SK-N-SH treated with all-trans-retinoic acid at 6 μM for 48 hours (cell line): Measurements from ENCODE around the gene SH3PXD2A.

Experiments used
- ATAC-seq: fragments of 200-7000 bp; cut with Tn5 transposase; 3 replicates; pipeline ENCODE4 v1.9.1; 2020; ENCODE audit warnings: mild to moderate bottlenecking, moderate library complexity
- ARNTL ChIP-seq: fragments of 450-650 bp; formaldehyde crosslinking; IDR thresholded peaks from 2 replicates; pipeline ENCODE4 v1.5.0; 2020; ENCODE audit warnings: low read depth, mild to moderate bottlenecking, moderate library complexity, borderline replicate concordance
- BACH2 ChIP-seq: fragments of 250-450 bp; sonication (Bioruptor Pico); IDR thresholded peaks from 2 replicates; pipeline ENCODE4 v1.9.0; 2021; ENCODE audit warnings: mild to moderate bottlenecking, borderline replicate concordance
- CREB5 ChIP-seq: fragments of 250-450 bp; sonication (Bioruptor Pico); IDR thresholded peaks from 2 replicates; pipeline ENCODE4 v1.5.1; 2020; ENCODE audit warnings: low read depth, mild to moderate bottlenecking, moderate library complexity
- CSDC2 ChIP-seq: fragments of 250-450 bp; sonication (Bioruptor Pico); IDR thresholded peaks from 2 replicates; pipeline ENCODE4 v1.5.0; 2020; ENCODE audit warnings: mild to moderate bottlenecking, moderate library complexity
- CSRNP3 ChIP-seq: fragments of 250-450 bp; sonication (Bioruptor Pico); IDR thresholded peaks from 2 replicates; pipeline ENCODE4 v1.5.1; 2021; ENCODE audit warnings: mild to moderate bottlenecking, moderate library complexity
- ESRRG ChIP-seq: fragments of 250-450 bp; sonication (Bioruptor Pico); IDR thresholded peaks from 2 replicates; pipeline ENCODE4 v1.6.1; 2021; ENCODE audit warnings: mild to moderate bottlenecking
- GLIS3 ChIP-seq: fragments of 250-450 bp; sonication (Bioruptor Pico); IDR thresholded peaks from 2 replicates; pipeline ENCODE4 v1.5.0; 2020; ENCODE audit warnings: mild to moderate bottlenecking, moderate library complexity
- ISL1 ChIP-seq: fragments of 250-450 bp; sonication (Bioruptor Pico); IDR thresholded peaks from 2 replicates; pipeline ENCODE4 v2.1.2; 2022; ENCODE audit warnings: mild to moderate bottlenecking, moderate library complexity
- OSR1 ChIP-seq: fragments of 250-450 bp; sonication (Bioruptor Pico); IDR thresholded peaks from 2 replicates; pipeline ENCODE4 v1.8.0; 2022; ENCODE audit warnings: moderate library complexity, mild to moderate bottlenecking, inconsistent platforms
- PATZ1 ChIP-seq: fragments of 250-450 bp; sonication (Bioruptor Pico); IDR thresholded peaks from 2 replicates; pipeline ENCODE4 v1.8.0; 2020; ENCODE audit warnings: mild to moderate bottlenecking, moderate library complexity, borderline replicate concordance
- POU6F1 ChIP-seq: fragments of 250-450 bp; sonication (Bioruptor Pico); IDR thresholded peaks from 2 replicates; pipeline ENCODE4 v1.8.0; 2021; ENCODE audit warnings: low read depth, mild to moderate bottlenecking, moderate library complexity, borderline replicate concordance
- PPARA ChIP-seq: fragments of 250-450 bp; sonication (Bioruptor Pico); IDR thresholded peaks from 2 replicates; pipeline ENCODE4 v1.5.0; 2020; ENCODE audit warnings: mild to moderate bottlenecking, borderline replicate concordance
- RARB ChIP-seq: fragments of 250-450 bp; sonication (Bioruptor Pico); IDR thresholded peaks from 2 replicates; pipeline ENCODE4 v1.8.0; 2021; ENCODE audit warnings: mild to moderate bottlenecking, moderate library complexity
- SNAI2 ChIP-seq: fragments of 250-450 bp; sonication (Bioruptor Pico); IDR thresholded peaks from 2 replicates; pipeline ENCODE4 v1.5.0; 2020; ENCODE audit warnings: mild to moderate bottlenecking, moderate library complexity
- TCF4 ChIP-seq: fragments of 250-450 bp; sonication (Bioruptor Pico); IDR thresholded peaks from 2 replicates; pipeline ENCODE4 v1.8.0; 2021; ENCODE audit warnings: mild to moderate bottlenecking, moderate library complexity, borderline replicate concordance
- TOX ChIP-seq: fragments of 250-450 bp; sonication (Bioruptor Pico); IDR thresholded peaks from 2 replicates; pipeline ENCODE4 v1.8.0; 2021; ENCODE audit warnings: mild to moderate bottlenecking, moderate library complexity, borderline replicate concordance
- TSHZ2 ChIP-seq: fragments of 250-450 bp; sonication (Bioruptor Pico); IDR thresholded peaks from 2 replicates; pipeline ENCODE4 v1.5.0; 2020; ENCODE audit warnings: mild to moderate bottlenecking, moderate library complexity
- ZC3H10 ChIP-seq: fragments of 250-450 bp; sonication (Bioruptor Pico); IDR thresholded peaks from 2 replicates; pipeline ENCODE4 v1.5.1; 2021; ENCODE audit warnings: mild to moderate bottlenecking, moderate library complexity
- ZFP3 ChIP-seq: fragments of 250-450 bp; sonication (Bioruptor Pico); IDR thresholded peaks from 2 replicates; pipeline ENCODE4 v1.5.0; 2020; ENCODE audit warnings: mild to moderate bottlenecking, moderate library complexity
- ZFP30 ChIP-seq: fragments of 450-650 bp; formaldehyde crosslinking; IDR thresholded peaks from 2 replicates; pipeline ENCODE4 v1.5.0; 2022; ENCODE audit warnings: mild to moderate bottlenecking, moderate library complexity
- ZNF565 ChIP-seq: fragments of 450-650 bp; formaldehyde crosslinking; conservative IDR thresholded peaks from 2 replicates; pipeline ENCODE4 v1.5.0; 2020; ENCODE audit warnings: low read depth, mild to moderate bottlenecking, moderate library complexity
- ZNF70 ChIP-seq: fragments of 450-650 bp; formaldehyde crosslinking; IDR thresholded peaks from 2 replicates; pipeline ENCODE4 v1.5.0; 2020; ENCODE audit warnings: mild to moderate bottlenecking, moderate library complexity
- ZNF8 ChIP-seq: fragments of 450-650 bp; formaldehyde crosslinking; IDR thresholded peaks from 2 replicates; pipeline ENCODE4 v1.5.0; 2020; ENCODE audit warnings: mild to moderate bottlenecking, moderate library complexity

Gene SH3PXD2A

GRCh38 chr10:103599907-103600306 is 255.5 kb downstream of the SH3PXD2A start:
- no peak for ATAC-seq
- TF ChIP-seq ISL1 (CRISPR knock-in tag) (no peak), ZNF565 (no peak), GLIS3 (no peak), CREB5 (CRISPR knock-in tag) (no peak), POU6F1 (CRISPR knock-in tag) (no peak), ZNF8 (CRISPR knock-in tag) (no peak)

DNA sequence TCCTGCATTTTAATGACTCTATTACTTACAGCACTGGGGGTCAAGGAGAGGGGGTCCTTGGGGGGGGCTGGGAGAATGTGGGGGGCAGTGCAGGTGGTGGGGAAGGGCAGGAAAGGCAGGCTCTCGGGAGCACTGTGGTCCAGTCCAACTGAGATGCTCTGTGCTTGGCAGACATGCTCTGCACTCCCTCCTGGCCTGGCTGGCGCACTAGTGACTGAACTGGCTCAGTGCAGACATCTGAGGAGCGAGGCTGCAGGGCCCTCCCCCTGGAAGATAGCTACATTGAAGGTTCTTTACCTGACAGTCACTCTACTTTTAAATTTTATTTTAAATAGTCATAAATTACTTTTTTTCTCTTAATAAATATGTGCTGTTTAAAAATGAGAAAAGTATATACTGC is 256.2 kb downstream of the SH3PXD2A start:
- TF ChIP-seq ZC3H10 (CRISPR knock-in tag) (no peak), CREB5 (CRISPR knock-in tag) (no peak), ZNF70 (CRISPR knock-in tag) (no peak), TOX (CRISPR knock-in tag) (no peak), GLIS3 (no peak), PATZ1 (no peak), ZFP30 (CRISPR knock-in tag) (no peak), RARB (CRISPR knock-in tag) (no peak), ZFP3 (CRISPR knock-in tag) (no peak), SNAI2 (CRISPR knock-in tag) (no peak), TCF4 (no peak), ZNF8 (CRISPR knock-in tag) (no peak)
- TF ChIP-seq, all 23 proteins: peak for 0
- peak; percentile 50 for ATAC-seq

DNA sequence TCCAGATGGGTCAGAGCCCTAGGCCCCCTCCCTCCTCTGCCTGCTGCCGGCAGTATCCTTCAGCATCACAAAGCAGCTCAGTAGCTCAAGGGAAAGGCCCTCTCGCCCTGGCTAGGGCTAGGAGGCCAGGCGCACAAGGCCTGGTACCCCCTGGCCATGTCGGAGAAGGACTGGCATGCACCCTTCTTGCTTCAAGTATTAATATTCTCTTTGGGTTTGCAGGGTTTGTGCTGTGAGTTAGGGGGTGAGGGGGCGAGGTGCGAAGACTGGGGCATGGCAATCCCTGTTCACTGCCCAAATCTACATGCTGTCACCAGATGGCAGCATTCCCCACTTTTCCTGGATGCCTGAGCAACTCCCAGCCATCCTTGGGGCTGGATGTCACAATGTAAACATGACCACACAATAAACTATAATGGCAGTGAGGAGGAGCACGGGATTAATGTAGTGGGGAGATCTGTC is 256.7 kb downstream of the SH3PXD2A start:
- TF ChIP-seq ESRRG: no peak
- TF ChIP-seq ZC3H10 (CRISPR knock-in tag): no peak
- no peak for TF ChIP-seq CSDC2
- TF ChIP-seq ZFP3 (CRISPR knock-in tag): no peak
- no peak for TF ChIP-seq PPARA (CRISPR knock-in tag)
- TF ChIP-seq TSHZ2: no peak
- TF ChIP-seq TCF4: no peak
- no peak for TF ChIP-seq SNAI2 (CRISPR knock-in tag)
- TF ChIP-seq ZNF70 (CRISPR knock-in tag): no peak
- TF ChIP-seq PATZ1: no peak
- no peak for TF ChIP-seq ZNF565
- TF ChIP-seq RARB (CRISPR knock-in tag): no peak
- no peak for TF ChIP-seq ARNTL (CRISPR knock-in tag)
- TF ChIP-seq TOX (CRISPR knock-in tag): no peak
- TF ChIP-seq CREB5 (CRISPR knock-in tag): no peak
- no peak for TF ChIP-seq CSRNP3 (CRISPR knock-in tag)
- TF ChIP-seq OSR1 (CRISPR knock-in tag): no peak
- no peak for TF ChIP-seq GLIS3
- TF ChIP-seq BACH2 (CRISPR knock-in tag): no peak
- ATAC-seq: peak; percentile 95
